HG03280 (cell line): ENCODE data around the gene CHD1.
A peak's percentile ranks its signal among the peaks of the same experiment; 100 is the strongest.

ENCODE experiments used
- ATAC-seq: cut with Tn5 transposase; IDR thresholded peaks from one replicate; pipeline ENCODE4 v1.9.1; 2021; ENCODE audit warnings: mild to moderate bottlenecking, moderate library complexity; ENCODE audit not compliant: unreplicated experiment

The CHD1 gene

GRCh38 chr5:98936948-98937715 is 8.3 kb upstream of the CHD1 start:
- no peak for ATAC-seq

- no peak for ATAC-seq
Observed at GRCh38 chr5:98935206-98935605, 6.4 kb upstream of the CHD1 start.

GRCh38 chr5:98934546-98934945 is 5.7 kb upstream of the CHD1 start:
- no peak for ATAC-seq

GRCh38 chr5:98933445-98934072 is 4.8 kb upstream of the CHD1 start:
- peak; percentile 9 for ATAC-seq

- ATAC-seq = no peak
Observed at GRCh38 chr5:98930972-98931762, 2.4 kb upstream of the CHD1 start.

GRCh38 chr5:98929710-98930298 is 997 bp upstream of the CHD1 start:
- ATAC-seq = peak; percentile 64

DNA sequence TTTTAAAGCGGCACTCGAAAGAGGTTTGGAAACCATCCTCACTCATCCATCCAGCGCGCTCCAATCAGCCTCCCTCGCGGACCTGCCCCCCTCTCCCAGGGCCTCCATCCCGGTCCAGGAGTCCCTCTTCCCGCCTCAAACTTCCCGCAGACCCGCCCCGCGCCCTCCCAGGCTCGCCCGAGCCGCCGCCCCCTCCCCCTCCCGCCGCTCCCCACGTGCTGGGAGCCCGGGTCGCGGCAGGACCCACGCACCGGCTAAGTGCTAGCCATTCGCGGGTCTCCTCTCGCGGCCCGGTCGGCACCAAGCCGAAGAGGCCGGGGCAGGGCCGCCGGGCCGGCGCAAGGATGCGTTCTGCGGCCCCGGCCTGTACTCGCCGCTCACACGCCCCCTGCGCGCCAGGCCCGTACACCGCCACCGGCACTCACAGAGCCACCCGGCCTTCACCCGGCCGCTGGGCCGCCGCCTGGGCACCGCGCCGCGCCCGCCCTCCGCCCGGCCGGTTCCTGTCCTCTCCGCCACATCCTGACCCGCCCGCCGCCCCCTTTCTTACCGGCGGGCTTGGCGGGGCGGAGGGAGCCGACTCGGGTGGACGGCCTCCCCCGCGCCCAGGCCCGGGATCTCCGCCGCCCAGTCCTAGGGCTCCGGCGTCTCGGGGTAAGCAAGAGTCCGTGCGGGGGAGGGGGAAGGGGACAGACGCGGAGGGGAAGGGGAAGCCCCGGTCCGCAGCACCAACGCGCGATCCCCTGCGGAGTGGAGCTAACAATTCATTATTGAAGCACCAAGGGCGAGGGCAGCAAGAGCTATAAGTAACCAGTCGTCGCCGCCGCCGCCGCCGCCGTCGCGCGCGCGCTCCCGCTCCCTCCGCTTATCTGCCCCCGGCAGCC is 576 bp downstream of the CHD1 start:
- ATAC-seq = peak; percentile 29

DNA sequence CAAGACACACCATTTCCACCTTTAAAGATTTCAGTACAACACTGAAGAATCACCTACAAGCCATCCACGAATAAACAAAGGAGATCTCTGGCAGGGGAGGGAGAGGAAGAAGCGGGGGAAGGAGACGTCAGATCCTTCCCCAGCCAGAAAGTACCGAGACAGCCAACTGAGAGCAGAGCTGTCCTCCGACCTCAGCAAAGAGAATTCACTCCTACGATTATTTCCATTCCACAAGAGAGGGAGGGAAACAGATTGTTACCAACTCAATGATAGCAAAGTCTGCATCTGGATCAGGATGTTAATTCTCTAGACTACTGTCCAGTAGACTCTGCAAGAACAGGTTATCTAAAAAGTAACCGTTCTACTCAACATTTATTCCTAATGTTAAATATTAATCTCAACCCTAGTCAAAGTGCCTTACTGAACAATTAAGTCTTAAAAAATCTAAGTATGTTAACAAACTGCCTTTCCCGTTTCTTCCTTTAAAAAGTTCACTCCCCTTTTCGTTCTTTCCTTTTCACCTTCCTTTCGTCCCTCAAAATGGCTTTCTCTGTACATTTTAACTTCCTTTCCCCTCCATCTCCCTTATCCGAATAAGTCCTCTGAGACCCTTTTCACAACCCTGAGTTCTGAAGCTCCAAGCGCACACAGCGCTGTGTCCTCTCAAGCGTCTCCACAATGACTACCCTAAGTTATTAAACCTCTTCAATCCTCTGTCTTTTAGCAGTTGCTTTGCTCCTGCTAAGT is 1.4 kb downstream of the CHD1 start:
- no peak for ATAC-seq

- ATAC-seq = no peak
Observed at GRCh38 chr5:98923966-98924365, 4.8 kb downstream of the CHD1 start.

DNA sequence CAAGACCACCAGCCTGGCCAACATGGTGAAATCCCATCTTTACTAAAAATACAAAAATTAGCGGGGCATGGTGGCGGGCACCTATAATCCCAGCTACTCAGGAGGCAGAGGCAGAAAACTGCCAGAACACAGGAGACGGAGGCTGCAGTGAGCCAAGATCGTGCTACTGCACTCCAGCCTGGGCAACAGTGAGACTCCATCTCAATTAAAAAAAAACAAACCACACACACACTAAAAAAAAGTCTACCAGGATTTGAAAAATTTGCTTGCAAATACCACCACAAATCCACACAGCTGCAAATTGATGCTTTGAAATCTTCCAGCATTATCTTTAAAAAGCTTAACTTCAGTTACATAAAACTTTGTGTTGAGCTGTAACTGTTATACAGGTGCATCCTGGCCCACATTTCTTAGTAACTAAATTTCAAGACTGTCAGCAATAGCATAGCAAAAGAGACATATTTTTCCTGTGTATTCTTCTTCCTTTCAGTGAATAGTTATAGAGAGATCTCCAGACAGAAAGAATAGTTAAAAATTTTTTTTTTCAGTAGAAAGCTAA is 6.8 kb downstream of the CHD1 start:
- no peak for ATAC-seq

DNA sequence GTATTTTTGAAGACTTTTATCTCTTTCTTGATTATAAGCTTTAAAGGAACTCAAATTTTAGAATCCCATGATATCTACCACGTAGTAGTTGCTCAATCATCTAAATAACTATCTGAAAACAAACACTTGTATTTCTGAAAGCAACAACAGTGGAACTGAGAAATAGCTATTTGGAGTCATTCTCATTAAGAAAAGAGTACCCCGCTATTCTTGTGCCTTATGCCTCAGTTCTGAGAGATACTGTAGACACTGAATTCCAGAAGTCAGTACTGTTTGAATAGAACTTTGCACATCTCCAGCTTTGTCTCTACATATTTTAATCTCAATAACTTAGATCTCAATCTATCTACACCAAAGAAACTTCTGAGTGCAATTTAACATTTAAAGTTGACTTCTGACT is 11.4 kb downstream of the CHD1 start:
- ATAC-seq = peak; percentile 49

- no peak for ATAC-seq
Observed at GRCh38 chr5:98916540-98916939, 12.3 kb downstream of the CHD1 start.

- ATAC-seq = no peak
Observed at GRCh38 chr5:98913911-98914310, 14.9 kb downstream of the CHD1 start.

- no peak for ATAC-seq
Observed at GRCh38 chr5:98911280-98912040, 17.3 kb downstream of the CHD1 start.

DNA sequence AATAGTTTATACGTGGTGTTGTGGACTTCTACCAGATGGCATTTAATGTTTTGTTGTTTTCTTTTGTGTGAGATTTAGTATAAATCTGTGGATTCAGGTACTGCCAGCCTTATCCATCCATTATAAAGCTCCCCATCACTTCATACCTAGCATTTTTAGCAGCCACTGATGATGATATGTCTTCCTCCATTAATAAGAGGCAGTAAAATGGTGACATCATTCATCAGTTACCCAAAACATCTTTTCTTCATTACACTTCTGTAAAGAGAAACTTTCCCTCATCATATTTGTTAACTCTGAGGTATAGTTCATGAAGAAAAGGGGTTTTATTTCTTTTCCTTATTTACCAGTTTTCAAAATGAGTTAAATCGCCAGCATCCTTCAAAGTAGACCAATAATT is 19.4 kb downstream of the CHD1 start:
- ATAC-seq = no peak

GRCh38 chr5:98907951-98908350 is 20.9 kb downstream of the CHD1 start:
- no peak for ATAC-seq

GRCh38 chr5:98906756-98907355 is 22.0 kb downstream of the CHD1 start:
- ATAC-seq = no peak
